Right ventricle myocardium inferior (tissue), 1 donor: ENCODE results near the gene FAM81A. TPM values are rescaled to one million over a fixed set of nuclear protein-coding genes. Genes with fewer than 3 reads are reported as not detected.
"Not testable (repeated sequence)": the region's sequence is repeated elsewhere in the genome, so short reads cannot be mapped to it uniquely, and the experiment has no call there.

Experiments used
- ATAC-seq: fragments of 200-7000 bp; cut with Tn5 transposase; one replicate; pipeline ENCODE4 v1.9.1; 2020; ENCODE audit warnings: mild to moderate bottlenecking, moderate library complexity
- DNase-seq: peaks from one replicate; pipeline ENCODE4 v3.0.0; 2021; ENCODE audit errors: missing footprints
- intact Hi-C: fragments of 100-400 bp; cut with DNase I; formaldehyde crosslinking; loops from one replicate; pipeline ENCODE4 v1.11.0; 2022
- total RNA-seq: library from RNA; stranded (reverse); fragmentation: NEBNext Ultra II Directional; extraction: Animal tissue kit (Norgen Biotek cat#: 25700); gene quantifications from one replicate; pipeline ENCODE4 v1.2.1, GENCODE V29; 2021
- donor health status: DM: no; HTN: yes; CAD: no; lungs with severe emphysema.

FAM81A gene
- total RNA-seq, 1 donor from 2014 or later, result 11.0 TPM

- ATAC-seq (peak; percentile 53), DNase-seq (no peak)
- intact Hi-C loops, result loop anchor here (10.0 kb wide), 1 partner anchor 110 kb away; no protein-coding TSS in a partner anchor
Measured at GRCh38 chr15:59524331-59524731, 86.3 kb downstream of the FAM81A start.

- ATAC-seq, DNase-seq: not testable (repeated sequence)
- intact Hi-C loops, result loop anchor here (10.0 kb wide), 1 partner anchor 108 kb away; no protein-coding TSS in a partner anchor
Measured at GRCh38 chr15:59526466-59526865, 88.5 kb downstream of the FAM81A start.

- DNase-seq (no peak), ATAC-seq (no peak)
- intact Hi-C loops, result loop anchor here (10.0 kb wide), 1 partner anchor 106 kb away; no protein-coding TSS in a partner anchor
Measured at GRCh38 chr15:59528429-59528828, 90.4 kb downstream of the FAM81A start.

- intact Hi-C loops, result loop anchor here (10.0 kb wide), 1 partner anchor 106 kb away; no protein-coding TSS in a partner anchor
- ATAC-seq (peak; percentile 88), DNase-seq (peak; percentile 80)
Measured at GRCh38 chr15:59528961-59529402, 91.0 kb downstream of the FAM81A start.

DNA sequence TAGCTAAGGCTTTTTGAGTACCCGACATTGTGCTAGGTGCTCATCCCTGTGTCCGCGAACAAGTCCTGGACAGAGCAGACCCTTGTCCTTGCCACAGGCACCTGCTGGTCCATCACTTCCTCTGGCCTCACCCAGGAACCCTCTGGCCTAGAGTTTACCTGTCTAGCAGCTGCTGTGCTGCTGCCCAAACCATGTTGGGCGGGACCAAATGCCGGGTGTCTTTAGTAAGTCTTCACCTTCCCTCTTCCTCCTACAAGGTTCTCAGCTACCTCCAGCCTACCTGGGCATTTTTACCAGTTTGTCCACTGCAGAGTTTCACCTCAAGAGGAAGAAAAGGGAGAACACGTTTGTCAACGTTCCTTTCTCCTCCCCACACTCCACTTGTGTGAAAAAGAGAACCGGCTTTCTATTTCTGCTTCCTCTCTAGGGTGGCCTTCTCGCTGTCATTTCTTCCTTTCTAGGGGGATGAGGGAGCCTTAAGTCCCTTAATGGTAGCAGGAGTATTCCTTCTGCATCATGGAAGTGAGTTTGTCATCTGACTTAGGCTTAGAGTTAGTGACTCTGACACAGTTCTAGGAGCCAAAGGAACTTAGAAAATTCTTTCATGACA, 93.2 kb downstream of the FAM81A start:
- intact Hi-C loops, result no loop called here
- DNase-seq, result no peak
- ATAC-seq, result no peak

DNA sequence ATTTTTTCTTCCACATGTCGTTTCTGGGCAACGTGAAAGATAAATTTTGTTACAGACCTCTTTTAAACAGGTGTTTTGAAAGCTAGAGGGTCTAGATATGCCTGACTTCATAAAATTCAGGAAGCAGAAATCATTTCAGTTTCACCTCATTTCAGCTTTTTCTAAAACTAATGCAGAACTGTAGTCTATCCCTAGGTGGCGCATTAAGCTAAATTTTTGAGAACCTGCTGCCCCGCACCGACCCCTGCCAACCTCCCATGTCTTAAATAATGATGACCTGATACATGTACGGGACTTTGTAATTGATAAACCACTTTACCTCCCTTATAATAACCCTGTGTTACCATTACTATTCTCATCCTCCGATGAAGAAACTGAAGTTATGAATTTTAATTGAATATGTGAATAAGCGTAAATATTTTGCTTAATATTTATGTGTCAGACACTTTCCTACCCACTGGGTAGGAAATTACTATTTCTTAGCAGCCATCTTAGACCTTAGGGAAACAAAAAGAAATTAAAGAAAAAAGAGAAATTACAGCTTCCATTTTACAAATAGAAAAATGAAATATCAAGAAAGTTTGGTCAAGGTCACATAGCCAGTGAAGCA, 94.9 kb downstream of the FAM81A start:
- intact Hi-C loops, result no loop called here
- ATAC-seq, result no peak

DNA sequence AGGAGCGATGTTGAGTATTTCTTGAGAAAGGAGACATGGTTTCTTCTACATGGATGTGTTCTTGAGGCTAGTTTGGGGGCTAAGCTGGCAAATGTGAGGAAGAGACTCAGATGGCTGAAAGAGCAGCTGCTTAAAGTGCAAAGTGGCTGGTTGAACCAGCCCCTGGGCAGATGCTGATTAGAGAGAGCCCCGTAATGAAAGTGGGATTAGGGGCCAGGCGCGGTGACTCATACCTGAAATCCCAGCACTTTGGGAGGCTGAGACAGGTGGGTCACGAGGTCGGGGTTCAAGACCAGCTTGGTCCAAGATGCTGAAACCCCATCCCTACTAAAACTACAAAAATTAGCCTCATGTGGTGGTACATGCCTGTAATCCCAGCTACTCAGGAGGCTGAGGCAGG, 98.6 kb downstream of the FAM81A start:
- DNase-seq, result no peak
- ATAC-seq, result no peak
- intact Hi-C loops, result no loop called here

More for the DNA sequence above, 94.9 kb downstream of the FAM81A start:
- DNase-seq, result no peak

- DNase-seq (no peak), ATAC-seq (no peak)
- intact Hi-C loops, result no loop called here
Measured at GRCh38 chr15:59537403-59537802, 99.4 kb downstream of the FAM81A start.

- DNase-seq (no peak), ATAC-seq (no peak)
- intact Hi-C loops, result no loop called here
Measured at GRCh38 chr15:59538494-59538893, 100.5 kb downstream of the FAM81A start.

GRCh38 chr15:59539799-59540198, 101.8 kb downstream of the FAM81A start:
- ATAC-seq, result no peak
- DNase-seq, result no peak
- intact Hi-C loops, result no loop called here

- ATAC-seq, result no peak
- intact Hi-C loops, result no loop called here
- no peak for DNase-seq
Measured at GRCh38 chr15:59540654-59541053, 102.7 kb downstream of the FAM81A start.

DNA sequence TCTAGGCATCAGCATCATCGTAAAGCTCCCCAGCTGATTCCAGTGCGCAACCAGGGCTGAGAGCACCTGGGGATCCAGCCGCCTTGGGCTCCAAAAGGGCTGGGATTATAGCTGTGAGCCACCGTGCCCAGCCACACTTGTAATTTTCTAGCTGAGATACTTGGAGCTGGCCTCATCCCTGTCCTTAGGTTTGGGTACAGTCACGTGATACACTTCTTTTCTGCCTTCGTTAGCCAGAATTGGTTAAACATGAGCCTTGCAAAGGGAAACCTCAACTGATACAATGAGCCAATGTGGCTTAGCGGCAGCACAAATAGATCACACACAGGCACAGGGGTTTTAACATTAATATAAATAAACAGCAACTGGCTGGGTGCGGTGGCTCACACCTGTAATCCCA, 103.8 kb downstream of the FAM81A start:
- no peak for ATAC-seq
- DNase-seq, result no peak
- intact Hi-C loops, result no loop called here

- ATAC-seq, result no peak
- DNase-seq, result no peak
- intact Hi-C loops, result no loop called here
Measured at GRCh38 chr15:59543721-59544547, 105.9 kb downstream of the FAM81A start.

DNA sequence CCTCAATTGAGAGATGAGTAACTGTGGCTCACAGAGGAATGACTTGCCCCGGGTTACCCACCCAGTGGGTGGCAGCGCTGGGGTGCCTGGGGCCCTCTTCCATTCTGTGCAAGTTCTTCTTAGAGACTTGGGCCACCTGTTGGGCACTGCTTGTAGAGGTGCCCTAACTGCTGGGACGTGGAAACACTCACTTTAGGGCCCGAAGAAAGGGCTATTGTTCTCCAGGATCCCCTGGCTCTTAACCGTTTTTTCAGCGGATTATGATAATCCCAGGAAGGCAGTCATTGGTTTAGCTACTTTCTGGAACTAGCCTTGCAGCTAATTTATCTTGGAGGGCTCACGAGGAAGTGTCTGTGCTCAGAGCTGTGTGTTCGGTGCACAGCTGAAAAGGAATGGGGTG, 107.6 kb downstream of the FAM81A start:
- DNase-seq (no peak), ATAC-seq (no peak)
- intact Hi-C loops, result no loop called here

DNA sequence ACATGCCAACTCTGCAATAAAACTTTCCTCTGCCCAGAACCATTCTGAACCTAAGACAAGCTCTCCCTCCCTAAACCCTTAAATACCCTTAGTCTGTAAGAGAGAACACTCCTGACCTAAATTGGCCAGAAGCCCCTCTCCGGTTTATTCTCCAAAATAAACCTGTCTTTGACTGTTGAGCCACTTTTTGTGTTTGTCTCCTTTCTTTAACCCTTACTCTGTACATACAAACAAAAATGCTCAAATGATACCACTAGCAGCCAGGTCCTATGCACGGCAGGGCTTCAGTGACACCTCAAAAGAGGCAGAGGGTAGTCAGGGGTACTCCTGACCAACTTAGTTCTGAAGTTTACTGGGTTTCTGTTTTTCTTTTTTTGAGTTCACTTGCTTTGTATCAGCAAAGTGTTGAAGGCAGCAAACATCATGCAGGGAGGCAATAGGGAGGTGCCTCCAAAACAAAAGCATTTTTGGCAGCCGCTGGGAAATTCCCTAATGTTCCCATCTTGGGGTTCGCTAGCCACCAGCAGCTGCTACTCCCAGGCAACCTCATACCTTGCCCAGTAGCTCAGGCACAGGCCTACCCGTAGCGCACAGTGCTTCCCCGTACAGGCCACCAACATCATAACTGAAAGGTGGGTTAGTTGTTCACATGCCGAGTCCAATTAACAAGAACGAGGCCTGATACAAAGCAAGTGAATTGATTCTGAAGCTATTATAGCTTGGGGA, 110.7 kb downstream of the FAM81A start:
- intact Hi-C loops, result no loop called here
- ATAC-seq (no peak), DNase-seq (no peak)

DNA sequence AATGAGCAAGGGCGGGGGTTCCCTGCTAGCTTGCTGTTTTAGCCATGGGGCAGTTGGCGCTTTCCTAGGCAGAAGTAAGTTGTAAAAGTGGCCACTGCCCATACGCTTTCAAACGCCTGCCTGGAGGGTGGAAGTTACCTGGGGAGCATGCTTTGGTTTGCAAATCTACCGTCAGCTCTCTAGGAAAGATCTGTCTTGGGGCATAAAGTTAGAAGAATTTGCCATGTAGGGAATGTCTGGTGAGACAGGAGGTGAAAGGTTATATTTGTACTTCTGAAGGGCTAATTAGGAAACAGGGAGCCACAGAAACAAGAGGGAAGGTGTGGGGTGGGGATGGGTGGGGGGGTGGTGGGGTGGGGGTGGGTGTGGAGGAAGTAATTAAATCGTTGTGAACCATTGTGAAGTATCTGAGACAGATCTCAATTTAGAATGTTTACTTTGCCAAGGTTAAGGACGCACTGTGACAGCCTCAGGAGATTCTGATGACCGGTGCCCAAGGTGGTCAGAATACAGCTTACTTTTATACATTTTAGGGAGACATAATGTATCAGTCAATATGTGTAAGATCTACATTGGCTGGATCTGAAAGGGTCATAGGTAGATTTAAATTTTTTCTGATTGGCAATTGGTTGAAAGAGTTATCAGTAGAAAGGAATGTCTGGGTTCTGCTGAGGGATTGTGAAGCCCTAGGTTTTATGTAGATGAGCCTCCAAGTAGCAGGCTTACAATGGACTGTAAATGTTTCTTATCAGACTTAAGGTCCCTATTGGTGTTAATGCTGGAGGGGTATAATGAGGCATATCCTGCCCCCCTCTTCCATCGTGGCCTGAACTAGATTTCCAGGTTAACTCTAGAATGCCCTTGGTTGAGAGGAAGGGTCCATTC, 111.6 kb downstream of the FAM81A start:
- no peak for DNase-seq
- no peak for ATAC-seq
- intact Hi-C loops, result no loop called here

- ATAC-seq (peak; percentile 50), DNase-seq (no peak)
- intact Hi-C loops, result no loop called here
Measured at GRCh38 chr15:59550530-59550929, 112.5 kb downstream of the FAM81A start.

GRCh38 chr15:59550956-59551355, 113.0 kb downstream of the FAM81A start:
- intact Hi-C loops, result no loop called here
- DNase-seq (no peak), ATAC-seq (no peak)
